HG02885 (cell line): ENCODE results near the gene PCDH9.

Experiments
- ATAC-seq: cut with Tn5 transposase; IDR thresholded peaks from one replicate; pipeline ENCODE4 v1.9.1; 2021; ENCODE audit warnings: mild to moderate bottlenecking; ENCODE audit not compliant: unreplicated experiment, poor library complexity

PCDH9 gene

GRCh38 chr13:66520511-66521355 is 709.4 kb downstream of the PCDH9 start:
- no peak for ATAC-seq

DNA sequence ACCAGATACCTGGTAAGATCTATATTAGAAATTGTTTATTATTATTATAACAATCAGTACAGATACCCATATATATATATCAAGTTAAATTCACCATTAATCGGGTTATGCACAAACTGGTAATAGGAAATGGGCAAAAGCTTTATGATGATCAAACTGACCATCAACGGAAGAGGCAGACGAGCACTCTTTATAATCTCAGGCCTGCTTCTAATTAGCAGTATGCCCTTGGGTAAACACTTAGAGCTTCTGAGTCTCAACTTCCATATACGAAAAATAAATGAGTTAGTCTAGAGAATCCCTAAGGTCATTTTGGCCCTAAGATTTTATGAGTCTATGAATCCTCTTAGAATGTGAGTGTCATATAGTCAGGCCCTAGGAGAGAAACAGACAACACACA is 710.9 kb downstream of the PCDH9 start:
- no peak for ATAC-seq

- no peak for ATAC-seq
Observed at GRCh38 chr13:66518068-66518467, 712.1 kb downstream of the PCDH9 start.

DNA sequence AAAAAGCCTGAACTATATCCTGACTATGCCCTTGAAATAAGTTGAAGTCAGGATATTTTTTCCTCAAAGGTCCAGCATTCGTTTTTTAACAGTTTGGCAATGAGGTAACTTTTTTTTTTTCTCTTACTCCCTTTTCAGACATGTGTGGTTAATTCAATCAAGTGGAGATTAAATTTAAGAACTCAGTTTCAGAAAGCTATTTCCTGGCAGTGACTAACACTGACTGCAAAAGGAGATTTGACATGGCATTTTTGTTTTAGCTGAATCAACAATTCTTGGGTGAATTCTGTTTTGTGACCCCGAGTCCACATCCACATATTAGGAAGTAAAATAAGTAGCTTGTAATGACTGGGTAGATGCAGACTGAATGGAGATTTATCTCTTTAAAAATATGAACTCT is 716.4 kb downstream of the PCDH9 start:
- no peak for ATAC-seq

DNA sequence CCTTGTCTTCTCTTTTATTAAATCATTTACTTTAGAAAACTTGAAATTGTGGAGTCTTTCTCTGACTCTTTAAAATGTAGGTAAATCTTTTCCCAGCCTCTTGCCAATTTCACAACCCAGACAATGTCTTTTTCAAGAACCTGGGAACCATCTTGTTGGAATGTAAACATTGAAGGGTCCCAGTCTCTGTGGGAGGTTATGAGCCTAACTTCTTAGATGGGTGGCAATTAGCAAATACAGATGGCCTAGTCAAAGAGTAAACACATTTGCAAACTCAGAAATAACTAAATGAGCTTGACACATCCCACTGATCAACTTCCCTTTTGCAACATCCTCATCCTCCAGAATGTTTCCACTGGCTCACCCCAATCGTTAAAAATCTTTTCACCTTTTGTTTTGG is 721.0 kb downstream of the PCDH9 start:
- no peak for ATAC-seq

DNA sequence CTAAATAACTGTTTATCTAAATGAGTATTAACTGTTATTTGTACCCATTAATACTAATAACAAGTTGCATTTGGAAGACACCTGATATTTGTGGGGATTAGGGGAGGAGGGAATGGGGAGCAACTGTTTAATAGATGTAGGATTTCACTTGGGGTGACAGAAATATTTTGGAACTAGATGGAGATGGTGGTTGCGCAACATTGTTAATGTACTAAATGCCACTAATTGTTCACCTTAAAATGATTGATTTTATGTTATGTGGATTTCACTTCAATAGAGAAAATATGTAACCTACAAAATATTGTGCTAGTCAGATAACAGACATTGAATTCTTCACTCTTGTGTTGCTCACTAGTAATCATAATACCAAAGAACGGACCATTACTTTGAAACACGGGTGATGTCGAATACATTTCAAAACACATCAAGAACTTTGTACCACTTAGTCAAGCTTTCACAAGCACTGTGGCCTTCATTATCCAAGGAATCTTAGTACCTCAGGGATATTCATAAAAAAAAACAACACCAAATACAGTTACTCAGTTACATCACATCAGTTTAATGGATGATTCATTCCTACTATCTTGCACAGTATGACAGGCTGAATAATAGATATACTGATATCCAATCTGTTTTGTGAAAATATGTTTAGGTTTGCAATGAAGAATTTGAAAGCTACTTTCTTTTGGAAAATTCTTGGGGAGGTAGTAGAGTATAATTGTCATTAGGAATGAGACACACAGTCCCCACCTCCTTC is 721.8 kb downstream of the PCDH9 start:
- no peak for ATAC-seq

DNA sequence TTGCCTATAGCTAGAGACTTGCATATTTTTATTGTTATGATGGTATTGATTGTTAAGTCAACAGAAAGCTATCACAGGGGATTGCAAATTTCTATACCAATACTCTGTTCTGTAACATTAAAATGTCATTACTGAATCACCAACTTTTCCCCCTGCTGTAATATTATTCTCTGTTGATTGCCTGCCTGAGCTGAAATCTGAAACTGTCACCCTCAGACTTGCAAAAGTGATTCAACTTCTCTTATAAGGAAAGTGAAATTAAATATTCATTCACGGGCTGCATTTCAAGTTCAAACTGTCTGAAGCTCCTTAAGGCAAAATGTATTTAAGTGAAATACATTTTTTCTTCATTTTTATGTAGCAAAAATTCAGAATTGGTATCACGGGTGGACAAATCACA is 723.2 kb downstream of the PCDH9 start:
- no peak for ATAC-seq

- ATAC-seq: no peak
Observed at GRCh38 chr13:66506051-66506777, 723.9 kb downstream of the PCDH9 start.

DNA sequence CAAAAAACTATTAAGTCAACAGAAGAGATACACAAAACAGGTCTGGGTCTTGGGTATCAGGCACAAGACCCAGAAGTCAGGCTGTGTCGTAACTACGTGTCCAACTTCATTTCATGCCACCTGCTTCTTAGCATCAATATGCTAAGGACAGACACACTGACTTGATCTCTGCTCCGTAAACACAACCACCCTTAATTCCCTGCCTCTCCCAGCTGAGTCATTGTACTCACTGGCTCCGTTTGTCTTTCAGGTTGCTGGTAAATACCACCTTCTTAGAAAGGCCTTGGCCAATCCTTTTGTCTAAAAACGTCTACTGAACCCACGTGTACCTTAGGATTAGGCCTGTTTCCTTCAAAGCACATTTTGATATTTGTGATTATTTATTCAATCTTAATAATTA is 726.2 kb downstream of the PCDH9 start:
- ATAC-seq: no peak

DNA sequence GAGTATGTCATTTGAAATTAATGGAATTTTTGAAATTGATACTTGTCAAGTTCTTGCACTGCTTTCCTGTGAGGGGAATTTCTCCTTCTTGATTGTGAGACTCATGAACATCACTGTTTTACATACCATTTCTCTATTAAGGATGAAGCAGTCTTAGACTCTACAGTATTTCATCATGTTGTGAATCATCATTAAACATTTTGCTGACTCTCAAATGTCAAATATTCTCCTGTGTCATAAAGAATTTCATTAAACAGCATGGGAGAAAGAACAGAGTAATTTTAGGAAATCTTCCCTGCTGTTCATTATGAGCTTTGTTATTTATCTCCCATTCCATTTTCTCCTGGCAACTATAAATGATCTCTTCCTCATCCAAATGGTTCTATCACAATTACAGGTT is 729.0 kb downstream of the PCDH9 start:
- no peak for ATAC-seq

GRCh38 chr13:66492479-66492878 is 737.7 kb downstream of the PCDH9 start:
- ATAC-seq: no peak

DNA sequence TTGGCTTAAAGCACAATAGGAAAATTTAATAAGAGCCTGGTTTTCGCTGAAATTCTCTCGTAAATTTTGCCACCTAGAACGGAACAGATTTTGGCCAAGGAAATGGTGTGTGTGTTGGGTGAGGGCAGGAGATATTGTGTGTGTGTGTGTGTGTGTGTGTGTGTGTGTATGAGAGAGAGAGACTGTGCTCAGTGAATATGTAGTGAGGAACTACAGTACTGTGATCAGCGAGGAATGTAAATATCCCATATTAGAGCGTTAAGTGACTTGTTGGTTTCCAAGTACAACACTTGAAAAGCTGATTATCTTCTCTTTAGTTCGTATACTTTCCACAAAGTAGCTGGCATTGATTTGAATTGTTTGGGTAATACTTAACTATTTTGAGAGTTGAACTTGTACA is 738.9 kb downstream of the PCDH9 start:
- ATAC-seq: no peak

DNA sequence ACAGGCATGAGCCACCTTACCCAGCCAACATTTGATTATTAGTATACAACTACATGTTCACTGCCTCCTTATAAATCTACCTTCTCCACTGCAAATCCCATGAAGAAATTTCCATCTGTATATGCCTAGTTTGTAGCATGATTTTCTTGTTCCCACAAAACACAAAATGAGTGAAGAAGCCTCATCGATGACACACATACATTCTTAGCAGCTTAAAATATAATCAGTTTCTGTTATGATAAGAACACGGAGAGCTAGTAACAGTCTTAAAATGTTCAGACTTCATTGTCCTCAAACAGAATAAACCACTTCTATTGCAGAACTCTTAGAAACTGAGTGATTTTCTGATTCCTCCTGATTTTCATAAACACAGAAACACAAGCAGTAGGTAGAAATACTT is 740.5 kb downstream of the PCDH9 start:
- no peak for ATAC-seq

GRCh38 chr13:66489172-66489571 is 741.0 kb downstream of the PCDH9 start:
- no peak for ATAC-seq

DNA sequence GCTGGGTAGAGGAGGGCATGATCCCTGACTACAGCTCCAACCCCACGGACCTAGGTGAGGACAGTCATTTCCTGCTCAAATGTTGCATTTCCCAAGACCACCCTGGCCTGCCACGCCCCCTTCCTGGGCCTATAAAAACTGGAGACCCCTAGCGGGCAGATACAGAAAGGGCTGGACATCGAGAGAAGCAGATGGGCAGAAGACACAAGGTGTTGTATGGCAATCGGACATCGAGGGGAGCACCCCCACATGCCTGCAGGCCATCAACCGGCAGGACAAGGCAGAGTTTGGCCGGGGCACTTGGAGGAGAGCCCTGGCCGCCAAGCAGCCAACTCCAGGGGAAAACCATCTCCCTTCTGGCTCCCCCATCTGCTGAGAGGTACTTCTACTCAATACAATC is 746.4 kb downstream of the PCDH9 start:
- ATAC-seq: no peak

DNA sequence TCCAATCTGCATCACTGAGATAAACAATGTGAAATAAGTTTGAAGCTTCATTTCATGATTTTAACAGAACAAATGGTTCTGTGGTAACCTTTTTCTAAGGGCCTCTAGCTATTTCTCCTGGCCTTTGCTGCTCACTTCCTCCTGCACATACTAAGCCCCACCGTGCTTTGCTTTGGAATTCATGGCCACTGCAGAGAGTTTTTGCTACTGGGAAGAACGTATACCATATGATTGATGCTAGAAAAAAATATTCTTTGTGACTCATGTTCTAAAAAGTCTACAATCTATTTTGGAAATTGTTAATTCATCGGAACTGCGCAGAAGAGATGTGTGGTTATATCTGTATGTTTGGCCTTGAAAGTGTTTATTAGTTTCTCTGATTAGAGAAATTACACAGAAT is 747.3 kb downstream of the PCDH9 start:
- no peak for ATAC-seq

GRCh38 chr13:66477816-66478215 is 752.3 kb downstream of the PCDH9 start:
- ATAC-seq: no peak

- no peak for ATAC-seq
Observed at GRCh38 chr13:66475061-66475460, 755.1 kb downstream of the PCDH9 start.

DNA sequence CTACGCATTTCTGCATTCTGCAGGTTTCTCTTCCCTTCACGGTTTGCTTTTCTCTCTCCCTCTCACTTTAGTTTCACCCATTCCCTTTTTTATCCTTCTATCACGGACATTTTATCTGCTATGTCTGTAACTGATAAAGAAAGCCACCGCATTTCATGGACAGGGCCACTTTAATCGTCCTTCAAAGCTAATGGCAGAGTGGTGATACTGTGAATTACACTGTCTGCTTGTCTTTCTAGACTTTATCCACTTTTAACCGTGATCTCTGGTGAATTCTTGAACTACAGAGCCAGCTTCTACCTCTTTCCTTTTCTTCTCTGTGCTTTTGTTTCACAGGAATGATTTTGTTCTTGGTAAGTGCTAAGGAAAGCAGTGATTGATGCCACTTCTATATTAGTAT is 760.4 kb downstream of the PCDH9 start:
- ATAC-seq: no peak

- no peak for ATAC-seq
Observed at GRCh38 chr13:66468656-66469055, 761.5 kb downstream of the PCDH9 start.

GRCh38 chr13:66462187-66462586 is 767.9 kb downstream of the PCDH9 start:
- ATAC-seq: no peak
